Activated naive CD4-positive, alpha-beta T cell treated with anti-CD3 and anti-CD28 coated beads for 36 hours (primary cell): Measurements from ENCODE around the gene PADI1. TPM values are rescaled to one million over a fixed set of nuclear protein-coding genes. Genes with fewer than 3 reads are reported as not detected.

Experiments used
- CTCF ChIA-PET: fragments of 350-600 bp; sonication (Branson Sonifier 250); formaldehyde crosslinking; loops from one replicate; lab custom pipeline; 2021; ENCODE audit warnings: antibody characterized with exemption; lab: Charles Lee
- DNase-seq: peaks from one replicate; pipeline ENCODE4 v3.0.0-alpha.2; 2020
- H3K27ac Mint-ChIP-seq: one replicate; pipeline ENCODE4 v1.8.0; 2021; ENCODE audit warnings: mild to moderate bottlenecking, mixed read lengths
- H3K27me3 Mint-ChIP-seq: one replicate; pipeline ENCODE4 v1.8.0; 2021; ENCODE audit warnings: low read depth, mixed read lengths
- H3K36me3 Mint-ChIP-seq: one replicate; pipeline ENCODE4 v1.8.0; 2021; ENCODE audit warnings: low read depth, mixed read lengths
- H3K4me1 Mint-ChIP-seq: one replicate; pipeline ENCODE4 v1.8.0; 2021; ENCODE audit warnings: low read depth, mixed read lengths
- H3K4me3 Mint-ChIP-seq: one replicate; pipeline ENCODE4 v1.8.0; 2021; ENCODE audit warnings: mild to moderate bottlenecking, moderate library complexity, mixed read lengths
- H3K9me3 Mint-ChIP-seq: one replicate; pipeline ENCODE4 v1.8.0; 2021; ENCODE audit warnings: mixed read lengths
- intact Hi-C: fragments of 100-400 bp; cut with micrococcal nuclease; formaldehyde crosslinking; loops from one replicate; pipeline ENCODE4 v1.15.1; 2023
- total RNA-seq, 2 experiments: library from RNA; stranded (reverse); gene quantifications; one replicate each; pipeline ENCODE4 v1.2.3, GENCODE V29; 2021

Gene PADI1
- total RNA-seq, 2 experiments from 2014 or later, result not detected

DNA sequence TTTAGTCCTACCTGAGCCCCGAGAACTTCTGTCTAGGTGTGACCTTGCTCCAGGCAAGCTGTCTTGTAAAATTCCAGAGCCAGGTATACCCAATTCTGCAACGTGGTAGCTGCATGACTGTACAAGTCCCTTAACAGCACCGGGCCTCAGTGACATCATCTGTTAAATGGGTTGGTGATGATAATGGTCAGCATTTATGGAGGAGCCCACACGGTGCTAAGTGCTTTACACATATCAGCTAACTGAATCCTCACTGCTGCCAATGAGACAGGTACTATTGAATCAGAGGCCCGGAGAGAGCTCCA lies 37.2 kb upstream of the PADI1 start:
- Mint-ChIP-seq H3K4me3 (no peak overlapping the region), H3K4me1 (no peaks in the 10 kb centered on the region), H3K27ac (no peak overlapping the region), H3K36me3 (no peaks in the 10 kb centered on the region), H3K9me3 (no peaks in the 10 kb centered on the region), H3K27me3 (no peaks in the 10 kb centered on the region)
- CTCF ChIA-PET, result interaction anchor here (0.6 kb wide), 1 partner anchor 593 kb away, joined by 4 read pairs; no protein-coding TSS in a partner anchor
- no peak for DNase-seq
- intact Hi-C loops, result no loop called here

DNA sequence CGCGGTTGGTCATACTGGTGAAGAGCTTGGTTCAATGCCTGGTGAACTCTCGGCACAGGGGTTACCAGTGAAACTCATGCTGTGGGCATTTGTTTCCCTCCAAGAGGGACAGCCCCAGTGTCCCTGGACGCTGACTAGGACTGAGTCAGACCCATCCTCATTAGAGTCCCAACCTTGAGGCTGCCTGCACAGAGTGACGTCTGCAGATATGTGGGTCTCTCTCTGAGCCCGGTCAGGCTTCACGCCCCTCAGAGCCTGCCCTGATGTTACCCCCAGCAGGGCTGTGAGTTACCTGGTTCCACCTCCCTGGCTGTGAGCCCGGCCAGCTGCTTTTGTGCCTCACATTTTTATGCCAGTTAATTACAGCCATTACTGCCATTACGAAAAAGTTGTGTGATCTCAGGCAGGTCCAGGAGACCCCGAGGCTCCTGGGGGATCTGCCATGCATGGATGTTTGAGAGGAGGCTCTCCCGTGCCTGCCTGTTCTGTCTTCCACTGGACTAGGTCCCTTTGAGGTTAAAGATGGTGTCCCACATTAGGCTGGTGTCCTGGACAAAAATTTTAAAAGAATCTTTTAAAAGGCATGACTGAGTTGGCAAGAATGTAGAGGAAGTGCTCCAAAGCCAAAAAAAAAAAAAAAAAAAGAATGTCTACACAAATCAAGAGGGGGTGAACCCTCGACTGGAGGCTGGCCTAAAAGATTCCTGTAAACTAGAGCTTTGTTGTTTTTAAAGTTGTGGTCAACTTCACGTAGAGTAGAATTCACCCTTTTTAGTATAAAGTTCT lies 36.6 kb upstream of the PADI1 start:
- intact Hi-C loops, result no loop called here
- Mint-ChIP-seq H3K27me3 (no peaks in the 10 kb centered on the region), H3K9me3 (no peaks in the 10 kb centered on the region), H3K4me1 (no peaks in the 10 kb centered on the region), H3K36me3 (no peaks in the 10 kb centered on the region), H3K4me3 (no peak overlapping the region), H3K27ac (no peak overlapping the region)
- CTCF ChIA-PET, result interaction anchor here (0.6 kb wide), 1 partner anchor 592 kb away, joined by 4 read pairs; no protein-coding TSS in a partner anchor
- DNase-seq, result no peak

DNA sequence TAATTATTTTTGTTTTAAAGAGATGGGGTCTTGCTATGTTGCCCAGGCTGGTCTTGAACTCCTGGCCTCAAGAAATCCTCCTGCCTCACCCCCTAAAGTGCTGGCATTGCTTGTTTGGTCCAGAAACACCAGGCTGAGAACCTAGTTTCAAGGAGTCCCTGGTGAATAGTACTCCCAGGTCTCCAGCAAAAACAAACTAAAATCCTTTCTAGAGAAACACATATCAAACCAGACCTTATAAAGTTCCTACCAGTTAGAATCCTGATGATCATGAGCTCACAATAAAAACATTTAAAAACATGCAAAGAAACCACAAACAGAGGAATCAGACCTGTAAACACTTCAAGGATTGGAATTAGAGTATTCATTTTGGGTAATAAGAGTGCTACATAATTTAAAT lies 34.4 kb upstream of the PADI1 start:
- CTCF ChIA-PET, result no interaction called here
- intact Hi-C loops, result no loop called here
- DNase-seq, result no peak
- Mint-ChIP-seq H3K9me3 (no peaks in the 10 kb centered on the region), H3K27ac (no peak overlapping the region), H3K4me3 (no peak overlapping the region), H3K36me3 (no peaks in the 10 kb centered on the region), H3K4me1 (no peaks in the 10 kb centered on the region), H3K27me3 (no peaks in the 10 kb centered on the region)

DNA sequence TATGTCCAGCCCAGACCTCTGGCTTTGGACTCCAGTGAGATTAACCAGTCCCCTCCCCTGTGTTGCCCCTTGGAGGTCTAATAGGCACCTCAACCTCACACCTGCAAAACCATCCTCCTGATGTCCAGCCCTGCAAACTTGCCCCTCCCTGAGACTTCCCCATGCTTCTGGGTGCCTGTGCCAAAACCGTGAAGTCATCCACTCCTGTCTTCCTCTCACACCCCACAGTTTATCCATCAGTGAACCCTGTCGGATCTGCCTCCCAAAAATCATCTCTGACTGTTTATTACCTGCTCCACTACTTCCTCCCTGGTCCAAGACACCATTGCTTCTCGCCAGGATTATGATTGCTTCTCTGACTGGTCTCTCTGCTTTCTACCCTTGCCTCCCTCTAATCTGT lies 31.7 kb upstream of the PADI1 start:
- intact Hi-C loops, result no loop called here
- Mint-ChIP-seq H3K4me1 (no peaks in the 10 kb centered on the region), H3K9me3 (no peaks in the 10 kb centered on the region), H3K27me3 (no peaks in the 10 kb centered on the region), H3K27ac (no peak overlapping the region), H3K4me3 (no peak overlapping the region), H3K36me3 (no peaks in the 10 kb centered on the region)
- CTCF ChIA-PET, result no interaction called here
- no peak for DNase-seq

GRCh38 chr1:17176306-17177061 lies 28.4 kb upstream of the PADI1 start:
- peaks cover 13% of the 10 kb centered on the region for H3K4me1 Mint-ChIP-seq
- intact Hi-C loops, result loop anchor here (5.0 kb wide), 1 partner anchor 49 kb away; no protein-coding TSS in a partner anchor
- no peaks in the 10 kb centered on the region for H3K27me3 Mint-ChIP-seq
- no peak overlapping the region for H3K4me3 Mint-ChIP-seq
- DNase-seq, result no peak
- CTCF ChIA-PET, result no interaction called here
- H3K27ac Mint-ChIP-seq, result no peak overlapping the region
- H3K36me3 Mint-ChIP-seq, result no peaks in the 10 kb centered on the region
- no peaks in the 10 kb centered on the region for H3K9me3 Mint-ChIP-seq

DNA sequence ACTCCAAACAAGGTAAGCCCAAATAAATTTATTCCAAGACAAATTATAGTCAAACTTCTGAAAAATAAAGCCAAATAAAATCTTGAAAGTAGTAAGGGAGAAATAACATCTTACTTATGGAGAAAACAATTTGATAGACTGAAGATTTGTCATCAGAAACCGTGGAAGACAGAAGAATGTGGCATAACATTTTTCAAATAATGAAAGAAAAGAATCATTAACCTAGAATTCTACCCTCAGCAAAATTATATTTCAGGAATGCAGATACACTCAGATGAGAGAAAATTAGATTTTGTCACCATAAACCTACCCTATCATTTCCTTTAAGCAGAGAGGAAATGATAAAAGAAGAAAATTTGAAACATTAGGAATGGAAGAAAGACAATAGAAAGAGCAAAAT lies 27.3 kb upstream of the PADI1 start:
- Mint-ChIP-seq H3K4me1 (peaks cover 21% of the 10 kb centered on the region), H3K27ac (no peak overlapping the region), H3K27me3 (no peaks in the 10 kb centered on the region), H3K9me3 (no peaks in the 10 kb centered on the region), H3K4me3 (no peak overlapping the region), H3K36me3 (no peaks in the 10 kb centered on the region)
- DNase-seq, result no peak
- intact Hi-C loops, result loop anchor here (5.0 kb wide), 1 partner anchor 50 kb away; no protein-coding TSS in a partner anchor
- CTCF ChIA-PET, result no interaction called here

DNA sequence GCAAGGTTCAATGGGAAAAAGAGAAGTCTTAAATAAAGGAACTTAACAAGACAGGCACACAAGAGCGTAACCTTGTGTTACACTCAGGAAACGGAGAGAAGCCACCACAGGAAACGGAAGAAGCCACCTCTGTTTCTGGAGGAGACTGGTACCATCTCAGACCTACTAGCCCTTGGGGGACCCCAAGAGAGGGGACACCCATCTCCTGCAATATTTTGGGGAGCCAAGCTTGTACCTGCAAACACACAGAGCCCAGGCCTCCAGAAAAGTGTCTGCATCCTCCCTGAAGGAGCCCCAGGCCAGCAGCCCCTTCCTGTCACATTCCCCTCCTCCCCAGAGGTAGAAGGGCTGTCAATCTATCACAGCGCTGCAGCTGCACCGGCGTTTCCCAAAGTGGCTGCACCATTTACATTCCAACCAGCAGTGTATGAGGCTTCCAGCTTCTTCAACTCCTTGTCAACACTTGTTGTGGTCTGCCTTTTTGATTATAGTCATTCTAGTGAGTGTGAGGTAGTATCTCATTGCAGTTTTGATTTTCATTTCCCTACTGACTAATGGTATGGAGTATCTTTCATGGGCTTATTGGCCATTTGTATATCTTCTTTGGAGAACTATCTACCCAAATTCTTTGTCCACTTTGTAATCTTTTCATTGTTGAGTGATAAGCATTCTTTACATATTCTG lies 23.0 kb upstream of the PADI1 start:
- Mint-ChIP-seq H3K4me3 (peak overlapping the region; percentile 37), H3K36me3 (no peaks in the 10 kb centered on the region), H3K9me3 (no peaks in the 10 kb centered on the region), H3K27ac (peak overlapping the region; percentile 47), H3K27me3 (no peaks in the 10 kb centered on the region), H3K4me1 (peaks cover 38% of the 10 kb centered on the region)
- DNase-seq, result peak; percentile 25
- intact Hi-C loops, result no loop called here
- CTCF ChIA-PET, result interaction anchor here (0.6 to 1.4 kb wide), 2 partner anchors 55 to 222 kb away, joined by 4 read pairs; no protein-coding TSS in a partner anchor

- peaks cover 41% of the 10 kb centered on the region for H3K4me1 Mint-ChIP-seq
- peaks cover 2% of the 10 kb centered on the region for H3K36me3 Mint-ChIP-seq
- H3K9me3 Mint-ChIP-seq, result peaks cover 5% of the 10 kb centered on the region
- CTCF ChIA-PET, result no interaction called here
- H3K27ac Mint-ChIP-seq, result no peak overlapping the region
- no peak overlapping the region for H3K4me3 Mint-ChIP-seq
- DNase-seq, result no peak
- intact Hi-C loops, result no loop called here
- H3K27me3 Mint-ChIP-seq, result no peaks in the 10 kb centered on the region
Observed at GRCh38 chr1:17183388-17184160, 21.4 kb upstream of the PADI1 start.

- Mint-ChIP-seq H3K4me3 (no peak overlapping the region), H3K4me1 (peaks cover 41% of the 10 kb centered on the region), H3K36me3 (peaks cover 2% of the 10 kb centered on the region), H3K9me3 (peaks cover 12% of the 10 kb centered on the region), H3K27ac (no peak overlapping the region), H3K27me3 (no peaks in the 10 kb centered on the region)
- CTCF ChIA-PET, result interaction anchor here (0.8 kb wide), 1 partner anchor 256 kb away, joined by 3 read pairs; the partner anchor contains the start of gene RCC2
- DNase-seq, result no peak
- intact Hi-C loops, result no loop called here
Observed at GRCh38 chr1:17184161-17184665, 20.7 kb upstream of the PADI1 start.

GRCh38 chr1:17184822-17185484 lies 20.0 kb upstream of the PADI1 start:
- Mint-ChIP-seq H3K27ac (no peak overlapping the region), H3K4me1 (peaks cover 41% of the 10 kb centered on the region), H3K4me3 (no peak overlapping the region), H3K27me3 (no peaks in the 10 kb centered on the region), H3K9me3 (peaks cover 12% of the 10 kb centered on the region), H3K36me3 (peaks cover 2% of the 10 kb centered on the region)
- intact Hi-C loops, result no loop called here
- peak; percentile 1 for DNase-seq
- CTCF ChIA-PET, result interaction anchor here (0.8 kb wide), 1 partner anchor 255 kb away, joined by 3 read pairs; the partner anchor contains the start of gene RCC2

DNA sequence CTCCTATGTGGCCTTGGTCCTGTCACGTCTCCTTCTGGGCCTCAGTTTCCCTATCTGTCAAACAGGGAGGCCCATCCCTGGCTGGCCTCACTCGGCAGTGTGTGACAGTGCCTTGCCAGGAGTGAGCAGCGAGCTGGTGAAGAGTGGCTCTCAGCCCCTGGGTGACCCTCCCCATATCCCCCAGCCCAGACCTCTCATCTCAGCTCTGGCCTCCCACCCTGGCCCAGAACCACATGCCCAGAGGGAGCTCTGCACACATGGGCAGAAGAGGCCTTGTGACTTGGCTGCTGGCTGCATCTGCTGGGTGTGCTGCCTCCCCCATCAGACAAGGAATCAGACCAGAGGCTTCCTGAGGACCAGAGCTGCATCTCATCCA lies 19.5 kb upstream of the PADI1 start:
- Mint-ChIP-seq H3K36me3 (peaks cover 2% of the 10 kb centered on the region), H3K4me1 (peaks cover 37% of the 10 kb centered on the region), H3K4me3 (no peak overlapping the region), H3K27me3 (no peaks in the 10 kb centered on the region), H3K27ac (no peak overlapping the region), H3K9me3 (peaks cover 12% of the 10 kb centered on the region)
- intact Hi-C loops, result no loop called here
- DNase-seq, result peak; percentile 3
- CTCF ChIA-PET, result no interaction called here
